ENCODE data around the gene IFFO2. TPM values are rescaled to one million over a fixed set of nuclear protein-coding genes. Genes with fewer than 3 reads are reported as not detected.

IFFO2 gene
- total and polyA plus RNA-seq, 2 experiments from 2014 or later, result 0.71 to 7.5 TPM

GRCh38 chr1:18875107-18875795 is 81.2 kb downstream of the IFFO2 start:
- no peaks in the 10 kb centered on the region for H3F3A ChIP-seq (replicated peaks; ENCODE audit: low read depth)
- H2AFZ ChIP-seq, result no peak overlapping the region
- DNase-seq (ENCODE audit: low spot score) (peak; percentile 91), ATAC-seq (peak; percentile 91)
- H3K4me2 ChIP-seq, result no peak overlapping the region
- TF ChIP-seq CTCF (conservative IDR thresholded peaks at IDR 0.05; ENCODE audit: low read depth in 2 of 2), result peak; percentile 76 to 93
- TF ChIP-seq ZNF331 (CRISPR knock-in tag; IDR thresholded peaks at IDR 0.05; ENCODE audit: low read depth), result no peak
- TF ChIP-seq ZNF114 (CRISPR knock-in tag; IDR thresholded peaks at IDR 0.05), result no peak
- TF ChIP-seq EZH2phosphoT487 (IDR thresholded peaks at IDR 0.05; ENCODE audit: unreplicated experiment), result no peak
- TF ChIP-seq REST (IDR thresholded peaks at IDR 0.05; ENCODE audit: unreplicated experiment), result no peak
- TF ChIP-seq ZNF462 (CRISPR knock-in tag; IDR thresholded peaks at IDR 0.05), result no peak
- TF ChIP-seq NANOG (IDR thresholded peaks at IDR 0.05; ENCODE audit: borderline replicate concordance), result no peak
- Mint-ChIP-seq H3K4me1 (no peaks in the 10 kb centered on the region), H3K27me3 (ENCODE audit: insufficient read depth, low read depth, poor library complexity) (peaks cover 2% of the 10 kb centered on the region), H3K9me3 (no peaks in the 10 kb centered on the region), H3K36me3 (ENCODE audit: low read depth) (no peaks in the 10 kb centered on the region; the same call in 2 of the 3 replicates), H3K4me3 (no peak overlapping the region), H3K27ac (no peak overlapping the region)
- H3K36me3 ChIP-seq (ENCODE audit: insufficient read depth), result no peaks in the 10 kb centered on the region
- H3K4me3 ChIP-seq, result no peak overlapping the region
- H3K27ac ChIP-seq (ENCODE audit: low read depth), result no peak overlapping the region
- peaks cover 5% of the 10 kb centered on the region; the same call in 1 of the 2 replicates for H3K4me1 ChIP-seq (ENCODE audit: insufficient read depth)
- no peaks in the 10 kb centered on the region for H3K27me3 ChIP-seq (ENCODE audit: insufficient read depth)
- H4K20me1 ChIP-seq (replicated peaks; ENCODE audit: insufficient read depth), result no peaks in the 10 kb centered on the region; the same call in 1 of the 2 replicates
- no peaks in the 10 kb centered on the region for H3K9me2 ChIP-seq (ENCODE audit: insufficient read depth)
- H3K79me2 ChIP-seq (replicated peaks; ENCODE audit: insufficient read depth), result no peaks in the 10 kb centered on the region
